ENCODE results near the gene TCF7L1.

DNA sequence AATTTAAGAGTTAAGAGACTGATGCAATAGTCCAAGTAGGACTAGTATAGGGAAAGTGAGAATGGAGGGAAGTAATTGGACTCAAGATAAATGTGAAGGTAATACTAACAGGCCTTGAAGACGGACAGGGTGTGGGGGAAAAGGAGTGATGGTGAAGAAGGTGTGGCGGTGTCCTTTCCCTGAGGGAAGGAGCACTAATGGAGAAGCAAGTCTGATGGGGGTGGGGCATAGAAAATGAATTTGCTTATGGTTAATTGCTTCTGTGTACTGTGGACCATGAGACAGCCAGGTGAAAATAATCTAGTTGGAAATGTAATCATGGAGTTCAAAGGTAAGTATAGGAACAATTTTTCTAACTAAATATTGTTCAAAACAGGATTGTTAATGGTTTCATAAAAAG is 201.7 kb downstream of the TCF7L1 start:
- TF ChIP-seq, protein P1, sequence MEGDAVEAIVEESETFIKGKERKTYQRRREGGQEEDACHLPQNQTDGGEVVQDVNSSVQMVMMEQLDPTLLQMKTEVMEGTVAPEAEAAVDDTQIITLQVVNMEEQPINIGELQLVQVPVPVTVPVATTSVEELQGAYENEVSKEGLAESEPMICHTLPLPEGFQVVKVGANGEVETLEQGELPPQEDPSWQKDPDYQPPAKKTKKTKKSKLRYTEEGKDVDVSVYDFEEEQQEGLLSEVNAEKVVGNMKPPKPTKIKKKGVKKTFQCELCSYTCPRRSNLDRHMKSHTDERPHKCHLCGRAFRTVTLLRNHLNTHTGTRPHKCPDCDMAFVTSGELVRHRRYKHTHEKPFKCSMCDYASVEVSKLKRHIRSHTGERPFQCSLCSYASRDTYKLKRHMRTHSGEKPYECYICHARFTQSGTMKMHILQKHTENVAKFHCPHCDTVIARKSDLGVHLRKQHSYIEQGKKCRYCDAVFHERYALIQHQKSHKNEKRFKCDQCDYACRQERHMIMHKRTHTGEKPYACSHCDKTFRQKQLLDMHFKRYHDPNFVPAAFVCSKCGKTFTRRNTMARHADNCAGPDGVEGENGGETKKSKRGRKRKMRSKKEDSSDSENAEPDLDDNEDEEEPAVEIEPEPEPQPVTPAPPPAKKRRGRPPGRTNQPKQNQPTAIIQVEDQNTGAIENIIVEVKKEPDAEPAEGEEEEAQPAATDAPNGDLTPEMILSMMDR (IDR thresholded peaks at IDR 0.05) = no peak
- no peak for TF ChIP-seq POLR2A (IDR thresholded peaks at IDR 0.05)

All from esophagus squamous epithelium (tissue), 4 donors.